HG03175 (cell line): ENCODE data around the gene ZNF177.
"Not testable (repeated sequence)": the region's sequence is repeated elsewhere in the genome, so short reads cannot be mapped to it uniquely, and the experiment has no call there.

Source experiments
- ATAC-seq: cut with Tn5 transposase; IDR thresholded peaks from one replicate; pipeline ENCODE4 v1.9.1; 2021; ENCODE audit warnings: mild to moderate bottlenecking, moderate library complexity; ENCODE audit not compliant: unreplicated experiment

The ZNF177 gene

GRCh38 chr19:9362905-9363304, at the start of gene ZNF177:
ZNF177 (plus strand) TSS chr19:9363013; CDS start chr19:9378312, 15,299 bp downstream.
- ATAC-seq: no peak

DNA sequence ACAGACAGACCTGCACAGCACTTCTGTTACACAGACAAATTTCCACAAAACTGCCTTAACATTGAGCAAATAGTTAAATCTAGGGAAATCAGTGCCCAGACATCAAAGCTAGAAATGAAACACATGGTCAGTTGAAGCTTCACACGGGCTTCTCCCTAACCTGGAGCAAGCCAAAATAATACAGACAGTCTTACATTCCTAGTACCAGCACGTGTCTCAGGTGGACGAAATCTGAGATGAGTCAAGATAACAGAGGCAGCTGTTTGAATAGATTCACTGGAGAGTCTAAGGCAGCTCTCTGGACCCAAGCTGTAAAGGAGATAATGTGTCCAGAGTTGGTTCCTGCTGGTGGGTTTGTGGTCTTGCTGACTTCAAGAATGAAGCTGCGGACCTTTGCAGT, 49.1 kb upstream of the ZNF177 start:
- ATAC-seq: no peak

DNA sequence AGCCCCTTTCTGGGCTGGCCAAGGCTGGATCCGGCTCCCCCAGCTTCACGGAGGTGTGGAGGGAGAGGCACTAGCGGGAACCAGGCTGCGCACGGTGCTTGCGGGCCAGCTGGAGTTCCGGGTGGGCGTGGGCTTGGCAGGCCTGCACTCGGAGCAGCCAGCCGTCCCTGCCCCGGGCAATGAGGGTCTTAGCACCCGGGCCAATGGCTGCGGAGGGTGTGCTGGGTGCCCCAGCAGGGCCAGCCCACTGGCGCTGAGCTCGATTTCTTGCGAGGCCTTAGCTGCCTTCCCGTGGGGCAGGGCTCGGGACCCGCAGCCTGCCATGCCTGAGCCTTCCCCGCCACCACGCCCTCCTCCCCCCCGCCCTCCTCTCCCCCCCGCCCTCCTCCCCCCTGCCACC, 41.5 kb upstream of the ZNF177 start:
- ATAC-seq: no peak

- not testable (repeated sequence) for ATAC-seq
Observed at GRCh38 chr19:9321756-9322155, 41.1 kb upstream of the ZNF177 start.

GRCh38 chr19:9322201-9322600, 40.6 kb upstream of the ZNF177 start:
- not testable (repeated sequence) for ATAC-seq

DNA sequence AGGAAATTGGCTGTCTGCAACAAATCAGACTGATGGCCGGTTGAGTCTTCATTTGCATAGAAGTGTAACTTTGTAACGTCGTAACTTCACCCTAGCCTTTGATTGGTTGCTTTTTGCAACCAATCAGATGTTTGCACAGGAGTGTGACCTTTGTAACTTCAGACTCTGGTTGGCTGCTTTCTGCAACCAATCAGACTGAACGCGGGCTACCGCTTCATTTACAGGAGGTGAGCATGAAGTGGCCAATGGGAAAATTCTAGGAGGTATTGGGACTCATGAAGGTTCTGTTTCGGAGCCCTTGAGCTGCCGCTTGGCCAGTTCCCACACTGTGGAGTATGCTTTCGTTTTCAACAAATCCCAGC, 39.3 kb upstream of the ZNF177 start:
- peak; percentile 41 for ATAC-seq

DNA sequence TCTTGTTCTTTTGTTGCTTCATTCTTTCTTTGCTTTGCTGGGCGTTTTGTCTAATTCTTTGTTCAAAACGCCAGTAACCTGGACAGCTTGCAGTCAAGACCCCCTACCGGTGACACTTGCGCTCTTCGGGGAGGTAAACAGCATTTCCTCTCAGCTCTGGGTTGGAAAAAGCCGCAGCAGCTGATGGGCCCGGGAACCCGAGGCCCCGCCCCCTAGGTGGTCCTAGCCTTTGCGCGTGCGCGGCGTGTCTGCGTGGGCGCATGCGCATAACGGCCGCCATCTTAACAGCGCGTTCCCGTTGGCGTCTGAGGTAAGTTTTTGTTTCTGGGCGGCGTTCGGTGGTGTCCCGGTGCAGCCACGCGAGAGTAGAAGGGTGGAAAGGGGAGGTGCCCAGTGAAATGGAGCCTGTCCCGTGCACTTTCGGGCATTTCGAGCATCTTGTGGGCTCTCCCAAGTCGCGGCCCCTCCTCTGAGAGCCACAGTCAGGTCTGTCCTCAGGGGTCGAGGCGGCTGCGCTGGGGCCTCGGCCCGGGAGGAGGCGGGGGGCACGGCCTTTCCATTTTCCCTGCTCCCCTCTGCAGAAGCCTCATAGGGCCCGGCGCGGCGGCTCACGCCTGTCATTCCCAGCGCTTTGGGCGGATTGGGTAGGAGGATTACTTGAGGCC, 38.8 kb upstream of the ZNF177 start, which contains the start of gene ZNF559:
Gene ZNF559 (plus strand): TSS at position 261 of the 665 bp plus-strand sequence. CDS start 14,371 bp downstream, outside the sequence.
- ATAC-seq: peak; percentile 92

DNA sequence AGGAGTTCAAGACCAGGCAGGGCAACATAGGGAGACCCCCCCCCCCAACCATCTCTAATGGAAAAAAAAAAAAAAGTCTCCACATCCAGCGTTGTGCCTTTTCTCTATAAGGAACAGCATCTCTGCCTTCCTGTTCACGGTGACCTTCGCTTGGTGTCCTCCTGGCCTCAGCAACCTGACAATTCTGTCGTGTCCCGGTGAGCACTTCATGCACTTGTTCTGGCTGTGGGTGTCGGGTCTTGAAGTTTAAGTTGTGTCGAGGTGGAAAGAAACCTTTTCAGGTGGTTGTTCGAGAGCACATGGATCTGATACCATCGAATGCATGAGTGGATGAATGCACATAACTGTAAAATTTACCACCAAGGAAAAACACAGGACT, 38.2 kb upstream of the ZNF177 start:
- no peak for ATAC-seq

- no peak for ATAC-seq
Observed at GRCh38 chr19:9329999-9330398, 32.8 kb upstream of the ZNF177 start.

DNA sequence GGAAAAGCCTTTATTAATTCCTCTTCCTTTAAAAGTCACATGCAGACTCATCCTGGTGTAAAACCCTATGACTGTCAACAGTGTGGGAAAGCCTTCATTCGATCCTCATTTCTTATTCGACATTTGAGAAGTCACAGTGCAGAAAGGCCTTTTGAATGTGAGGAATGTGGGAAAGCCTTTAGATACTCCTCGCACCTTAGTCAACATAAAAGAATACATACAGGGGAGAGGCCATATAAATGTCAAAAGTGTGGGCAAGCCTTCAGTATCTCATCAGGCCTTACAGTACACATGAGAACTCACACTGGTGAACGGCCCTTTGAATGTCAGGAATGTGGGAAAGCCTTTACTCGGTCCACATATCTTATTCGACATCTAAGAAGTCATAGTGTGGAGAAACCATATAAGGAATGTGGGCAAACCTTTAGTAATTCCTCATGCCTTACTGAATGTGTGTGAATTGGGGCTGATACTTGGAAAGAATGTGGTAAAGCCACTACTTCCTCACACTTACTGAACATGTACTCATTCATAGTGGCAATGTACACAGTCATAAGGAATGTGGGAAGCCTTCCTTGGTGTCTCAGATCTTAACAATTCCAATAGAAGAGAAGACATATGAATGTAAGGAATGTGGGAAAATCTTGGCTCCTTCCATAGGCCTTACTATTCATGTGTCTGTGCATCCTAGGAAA, 20.1 kb upstream of the ZNF177 start:
- no peak for ATAC-seq

DNA sequence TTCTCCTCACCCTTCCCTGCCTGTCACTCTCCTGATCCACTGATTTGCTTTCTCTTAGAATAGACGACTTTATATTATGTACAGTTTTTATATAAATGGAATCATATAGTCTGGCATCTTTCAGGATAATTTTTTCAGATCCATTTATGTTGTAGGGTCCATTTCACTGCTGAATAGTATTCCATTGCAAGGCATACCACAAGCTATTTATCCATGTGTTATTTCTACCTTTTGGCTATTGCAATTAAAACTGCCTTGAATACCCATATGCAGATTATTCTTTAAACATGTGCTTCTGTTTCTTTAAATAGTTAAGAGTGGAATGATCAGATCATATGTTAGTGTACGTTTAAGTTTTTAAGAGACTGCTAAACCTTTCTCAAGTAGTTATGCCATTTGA, 17.8 kb upstream of the ZNF177 start:
- ATAC-seq: no peak

DNA sequence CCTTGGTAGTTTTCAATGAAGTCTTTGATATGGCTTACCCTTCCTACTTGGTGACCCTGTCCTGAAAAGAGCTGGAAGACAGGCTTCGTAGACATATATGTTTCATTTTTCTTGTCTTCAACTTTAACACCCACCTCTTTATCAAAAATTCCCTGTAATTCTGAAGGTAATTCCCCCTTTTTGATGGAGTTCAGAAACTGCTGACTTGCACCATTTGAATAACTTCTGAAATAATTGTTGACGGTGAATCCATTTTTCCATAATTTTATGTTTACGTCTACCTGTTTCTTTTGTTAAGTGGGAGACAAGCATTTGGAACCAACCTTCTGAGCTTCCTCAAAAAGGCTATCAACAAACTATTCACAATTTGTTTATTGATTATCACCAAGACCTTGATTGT, 14.6 kb upstream of the ZNF177 start:
- ATAC-seq: no peak

- ATAC-seq: no peak
Observed at GRCh38 chr19:9348671-9349070, 14.1 kb upstream of the ZNF177 start.

DNA sequence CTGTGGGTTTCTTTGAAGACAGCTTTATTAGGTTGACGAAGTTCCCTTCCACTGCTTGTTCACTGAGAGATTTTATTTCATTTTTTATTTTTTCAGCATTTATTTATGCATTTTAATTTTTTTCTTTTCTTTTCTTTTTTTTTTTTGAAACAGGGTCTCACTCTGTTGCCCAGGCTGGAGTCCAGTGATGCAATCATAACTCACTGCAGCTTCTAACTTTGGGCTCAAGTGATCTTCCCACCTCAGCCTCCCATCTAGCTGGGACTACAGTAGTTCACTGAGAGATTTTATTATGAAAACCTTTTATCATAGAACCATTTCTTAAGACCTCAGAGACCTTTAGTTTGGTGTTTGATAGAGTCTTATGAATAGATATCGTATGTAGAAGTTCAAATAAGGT, 10.3 kb upstream of the ZNF177 start:
- no peak for ATAC-seq

- ATAC-seq: no peak
Observed at GRCh38 chr19:9353011-9353410, 9.8 kb upstream of the ZNF177 start.

GRCh38 chr19:9354651-9355050, 8.2 kb upstream of the ZNF177 start:
- no peak for ATAC-seq

- no peak for ATAC-seq
Observed at GRCh38 chr19:9370738-9371619, 8.2 kb downstream of the ZNF177 start.

DNA sequence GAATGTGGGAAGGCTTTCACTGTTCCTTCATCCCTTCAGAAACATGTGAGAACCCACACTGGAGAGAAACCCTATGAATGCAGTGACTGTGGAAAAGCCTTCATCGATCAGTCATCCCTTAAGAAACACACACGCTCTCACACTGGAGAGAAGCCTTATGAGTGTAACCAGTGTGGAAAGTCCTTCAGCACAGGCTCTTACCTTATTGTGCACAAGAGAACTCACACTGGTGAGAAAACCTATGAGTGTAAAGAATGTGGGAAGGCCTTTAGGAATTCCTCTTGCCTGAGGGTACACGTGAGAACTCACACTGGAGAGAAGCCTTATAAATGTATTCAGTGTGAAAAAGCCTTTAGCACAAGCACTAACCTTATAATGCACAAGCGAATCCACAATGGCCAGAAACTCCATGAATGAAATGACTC, 18.6 kb downstream of the ZNF177 start:
- ATAC-seq: no peak

GRCh38 chr19:9406798-9407352, 44.1 kb downstream of the ZNF177 start:
- ATAC-seq: no peak

DNA sequence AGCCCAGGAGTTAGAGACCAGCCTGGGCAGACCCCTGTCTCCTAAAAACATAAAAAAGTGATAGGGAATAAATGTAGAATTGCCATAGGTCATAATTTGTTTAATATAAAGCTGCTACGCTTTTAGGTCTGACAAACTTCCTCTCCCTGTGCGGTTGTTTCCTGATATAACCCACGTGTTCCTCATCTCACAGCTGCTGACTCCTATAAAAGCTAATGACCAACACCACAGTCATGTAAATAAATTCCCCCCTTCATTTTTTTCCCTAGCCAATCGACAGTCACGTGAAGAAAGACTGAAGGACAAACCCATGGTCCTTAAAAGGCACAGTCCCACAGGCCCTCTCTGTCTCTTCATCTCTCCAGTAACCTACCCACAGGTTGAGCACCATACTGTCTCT, 45.0 kb downstream of the ZNF177 start:
- no peak for ATAC-seq

DNA sequence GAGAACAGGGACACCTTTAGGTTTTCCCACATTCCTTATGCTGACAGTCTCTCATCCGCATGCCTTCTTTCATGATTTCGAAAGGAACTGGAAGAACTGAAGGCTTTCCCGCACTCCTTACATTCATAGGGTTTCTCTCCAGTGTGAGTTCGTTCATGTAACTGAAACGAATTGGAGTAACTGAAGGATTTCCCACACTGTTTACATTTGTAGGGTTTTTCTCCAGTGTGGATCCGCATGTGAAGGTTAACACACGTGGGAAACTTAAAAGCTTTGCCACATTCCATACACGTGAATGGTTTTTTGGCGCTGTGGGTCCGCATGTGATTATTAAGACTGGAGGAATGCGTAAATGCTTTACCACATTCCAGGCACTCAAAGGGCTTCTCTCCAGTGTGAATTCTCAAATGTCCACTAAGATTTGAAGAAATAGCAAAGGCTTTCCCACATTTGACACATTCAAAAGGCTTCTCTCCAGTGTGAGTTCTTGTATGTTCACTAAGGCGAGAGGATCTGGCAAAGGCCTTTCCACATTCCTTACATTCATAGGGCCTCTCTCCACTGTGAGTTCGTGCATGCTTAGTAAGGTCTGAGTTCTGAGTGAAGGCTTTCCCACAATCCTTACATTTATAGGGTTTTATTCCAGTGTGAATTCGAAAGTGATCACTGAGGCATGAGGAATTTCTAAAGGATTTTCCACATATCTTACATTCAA, 50.6 kb downstream of the ZNF177 start:
- no peak for ATAC-seq
